ENCODE data around the gene XRN2. TPM values are rescaled to one million over a fixed set of nuclear protein-coding genes. Genes with fewer than 3 reads are reported as not detected.

Gene XRN2
- total RNA-seq, 1 experiment from 2014 or later = 77.7 TPM

GRCh38 chr20:21361266-21361665 lies 58.1 kb downstream of the XRN2 start:
- H3K27ac ChIP-seq (ENCODE audit: low read length) = no peak overlapping the region
- POLR2A ChIA-PET = no interaction called here
- DNase-seq (ENCODE audit: low read depth, low spot score) (no peak), ATAC-seq (no peak)
- peaks cover 38% of the 10 kb centered on the region for H3K36me3 ChIP-seq (ENCODE audit: control insufficient read depth, insufficient read depth, low read length)
- no peak overlapping the region for H3K4me3 ChIP-seq (ENCODE audit: low read depth in 2 of 2, low read length in 2 of 2)
- H3K9me3 ChIP-seq (ENCODE audit: control insufficient read depth, insufficient read depth, low read depth, low read length) = no peaks in the 10 kb centered on the region
- in situ Hi-C loops (cut with HindIII; ENCODE audit: low pct_unique_long_range_greater_than_20kb, low sequenced_read_pairs) = no loop called here
- intact Hi-C loops (cut with micrococcal nuclease; ENCODE audit: unreplicated experiment) = no loop called here
- BruUV-seq (replicated peaks) = TSS peak; percentile 5
- TF ChIP-seq REST (IDR thresholded peaks at IDR 0.05; ENCODE audit: insufficient read depth in 1 of 2, low read depth in 2 of 2, low read length in 1 of 2) = no peak
- CTCF ChIA-PET = no interaction called here
- H3K4me1 ChIP-seq (ENCODE audit: control insufficient read depth, insufficient read depth, low read length) = no peaks in the 10 kb centered on the region
- no peaks in the 10 kb centered on the region for H3K27me3 ChIP-seq (ENCODE audit: control insufficient read depth, insufficient read depth, low read length)

- peaks cover 24% of the 10 kb centered on the region for H3K36me3 ChIP-seq (ENCODE audit: control insufficient read depth, insufficient read depth, low read length)
- H3K4me1 ChIP-seq (ENCODE audit: control insufficient read depth, insufficient read depth, low read length) = no peaks in the 10 kb centered on the region
- no peaks in the 10 kb centered on the region for H3K27me3 ChIP-seq (ENCODE audit: control insufficient read depth, insufficient read depth, low read length)
- ChIA-PET POLR2A (no interaction called here), CTCF (interaction anchor here (0.7 kb wide), 1 partner anchor 37 kb away, joined by 3 read pairs; no protein-coding TSS in a partner anchor)
- TF ChIP-seq SIN3A (IDR thresholded peaks at IDR 0.05; ENCODE audit: borderline replicate concordance, insufficient read depth, low read depth, low read length) (no peak), CTCF (IDR thresholded peaks at IDR 0.05) (no peak), REST (IDR thresholded peaks at IDR 0.05; ENCODE audit: insufficient read depth in 1 of 2, low read depth in 2 of 2, low read length in 1 of 2) (no peak), TCF7L2 (IDR thresholded peaks at IDR 0.05; ENCODE audit: low read depth, low read length) (no peak), POLR2AphosphoS5 (IDR thresholded peaks at IDR 0.05; ENCODE audit: low read depth, low read length) (no peak)
- intact Hi-C loops (cut with micrococcal nuclease; ENCODE audit: unreplicated experiment) = no loop called here
- DNase-seq (ENCODE audit: low read depth, low spot score) = no peak
- in situ Hi-C loops (cut with HindIII; ENCODE audit: low pct_unique_long_range_greater_than_20kb, low sequenced_read_pairs) = no loop called here
- H3K4me3 ChIP-seq (ENCODE audit: low read depth in 2 of 2, low read length in 2 of 2) = no peak overlapping the region
- H3K27ac ChIP-seq (ENCODE audit: low read length) = no peak overlapping the region
- no TSS peak for BruUV-seq (replicated peaks)
- H3K9me3 ChIP-seq (ENCODE audit: control insufficient read depth, insufficient read depth, low read depth, low read length) = no peaks in the 10 kb centered on the region
- ATAC-seq = no peak
Observed at GRCh38 chr20:21364413-21364812, 61.3 kb downstream of the XRN2 start.
